TTC549 (cell line): ENCODE data around the gene CHIT1.
A peak's percentile ranks its signal among the peaks of the same experiment; 100 is the strongest.

Experiments used
- FAIRE-seq: peaks from 2 replicates; lab custom pipeline; 2012; peaks lifted over from hg19 to GRCh38; lab: Jason Lieb, UNC

Gene CHIT1

GRCh38 chr1:203216274-203217138, 13.0 kb downstream of the CHIT1 start:
- FAIRE-seq = peak; percentile 84

GRCh38 chr1:203215573-203215972, 13.9 kb downstream of the CHIT1 start:
- no peak for FAIRE-seq

- no peak for FAIRE-seq
Measured at GRCh38 chr1:203214871-203215270, 14.6 kb downstream of the CHIT1 start.

GRCh38 chr1:203213126-203213525, 16.3 kb downstream of the CHIT1 start:
- FAIRE-seq = no peak

GRCh38 chr1:203211812-203212211, 17.7 kb downstream of the CHIT1 start:
- FAIRE-seq = no peak

- no peak for FAIRE-seq
Measured at GRCh38 chr1:203210988-203211387, 18.5 kb downstream of the CHIT1 start.

- FAIRE-seq = no peak
Measured at GRCh38 chr1:203210350-203210749, 19.1 kb downstream of the CHIT1 start.

- FAIRE-seq = no peak
Measured at GRCh38 chr1:203208181-203208580, 21.3 kb downstream of the CHIT1 start.

GRCh38 chr1:203207751-203208150, 21.7 kb downstream of the CHIT1 start:
- no peak for FAIRE-seq

- no peak for FAIRE-seq
Measured at GRCh38 chr1:203206129-203206687, 23.3 kb downstream of the CHIT1 start.

GRCh38 chr1:203204756-203205155, 24.7 kb downstream of the CHIT1 start:
- FAIRE-seq = no peak

- FAIRE-seq = no peak
Measured at GRCh38 chr1:203202431-203203245, 26.8 kb downstream of the CHIT1 start.

- FAIRE-seq = no peak
Measured at GRCh38 chr1:203201516-203202205, 27.8 kb downstream of the CHIT1 start.

- FAIRE-seq = no peak
Measured at GRCh38 chr1:203200916-203201315, 28.6 kb downstream of the CHIT1 start.

- no peak for FAIRE-seq
Measured at GRCh38 chr1:203199816-203200571, 29.5 kb downstream of the CHIT1 start.

- FAIRE-seq = no peak
Measured at GRCh38 chr1:203199481-203199815, 30.0 kb downstream of the CHIT1 start.

GRCh38 chr1:203199002-203199401, 30.5 kb downstream of the CHIT1 start:
- no peak for FAIRE-seq

- no peak for FAIRE-seq
Measured at GRCh38 chr1:203197625-203198024, 31.8 kb downstream of the CHIT1 start.

- no peak for FAIRE-seq
Measured at GRCh38 chr1:203196371-203196770, 33.1 kb downstream of the CHIT1 start.

GRCh38 chr1:203190949-203191348, 38.5 kb downstream of the CHIT1 start:
- no peak for FAIRE-seq

- no peak for FAIRE-seq
Measured at GRCh38 chr1:203189951-203190352, 39.5 kb downstream of the CHIT1 start.
